Stimulated activated CD8-positive, alpha-beta memory T cell treated with anti-CD3 and anti-CD28 coated beads, Interleukin-7, amount 100 ng/mL, for 24 hours (primary cell): ENCODE data around the gene TMEM138.

Source experiments
- DNase-seq: peaks from one replicate; pipeline ENCODE4 v3.0.0-alpha.2; 2020; ENCODE audit warnings: low read depth

TMEM138 gene

GRCh38 chr11:61361741-61362541, at the start of gene TMEM138, which contains the start of gene CYB561A3:
Gene TMEM138 (plus strand): TSS chr11:61362374. CDS start chr11:61364391, 2,017 bp downstream.
Gene CYB561A3 (minus strand): TSS chr11:61361882. CDS start chr11:61356713, 5,169 bp downstream.
- DNase-seq: peak; percentile 78

- DNase-seq: no peak
These were observed 46.9 kb upstream of the TMEM138 start for GRCh38 chr11:61315260-61315659.

- no peak for DNase-seq
These were observed 36.3 kb upstream of the TMEM138 start for GRCh38 chr11:61325649-61326414.

- DNase-seq: no peak
These were observed 34.5 kb upstream of the TMEM138 start for GRCh38 chr11:61327669-61328071.

- DNase-seq: no peak
These were observed 33.8 kb upstream of the TMEM138 start for GRCh38 chr11:61328351-61328750.

GRCh38 chr11:61329871-61330270, 32.3 kb upstream of the TMEM138 start:
- DNase-seq: no peak

GRCh38 chr11:61331651-61332050, 30.5 kb upstream of the TMEM138 start:
- no peak for DNase-seq

- DNase-seq: no peak
These were observed 29.8 kb upstream of the TMEM138 start for GRCh38 chr11:61332281-61332796.

GRCh38 chr11:61332797-61333549, 29.2 kb upstream of the TMEM138 start, which contains the start of the genes DDB1 and TKFC:
Gene DDB1 (minus strand): TSS chr11:61333105. CDS start chr11:61332968, 137 bp downstream.
Gene TKFC (plus strand): TSS chr11:61333228. CDS start chr11:61334729, 1,501 bp downstream.
- DNase-seq: peak; percentile 92

GRCh38 chr11:61333550-61334433, 28.4 kb upstream of the TMEM138 start:
- DNase-seq: no peak

GRCh38 chr11:61334434-61335354, 27.5 kb upstream of the TMEM138 start:
- no peak for DNase-seq

GRCh38 chr11:61335355-61335710, 26.8 kb upstream of the TMEM138 start:
- no peak for DNase-seq

- peak; percentile 55 for DNase-seq
These were observed 25.8 kb upstream of the TMEM138 start for GRCh38 chr11:61336171-61336935.

- no peak for DNase-seq
These were observed 24.3 kb upstream of the TMEM138 start for GRCh38 chr11:61337706-61338470.

GRCh38 chr11:61338783-61339489, 23.2 kb upstream of the TMEM138 start:
- DNase-seq: no peak

GRCh38 chr11:61339490-61339878, 22.7 kb upstream of the TMEM138 start:
- DNase-seq: no peak

- DNase-seq: no peak
These were observed 21.2 kb upstream of the TMEM138 start for GRCh38 chr11:61340979-61341378.

- DNase-seq: no peak
These were observed 20.5 kb upstream of the TMEM138 start for GRCh38 chr11:61341706-61342105.
